NK-92 (cell line): ENCODE results near the gene CLDN15.
"Not testable (repeated sequence)": the region's sequence is repeated elsewhere in the genome, so short reads cannot be mapped to it uniquely, and the experiment has no call there.

Experiments used
- DNase-seq: peaks from one replicate; lab custom pipeline; 2025; ENCODE audit not compliant: unreplicated experiment; lab: John Stamatoyannopoulos, UW

CLDN15 gene

DNA sequence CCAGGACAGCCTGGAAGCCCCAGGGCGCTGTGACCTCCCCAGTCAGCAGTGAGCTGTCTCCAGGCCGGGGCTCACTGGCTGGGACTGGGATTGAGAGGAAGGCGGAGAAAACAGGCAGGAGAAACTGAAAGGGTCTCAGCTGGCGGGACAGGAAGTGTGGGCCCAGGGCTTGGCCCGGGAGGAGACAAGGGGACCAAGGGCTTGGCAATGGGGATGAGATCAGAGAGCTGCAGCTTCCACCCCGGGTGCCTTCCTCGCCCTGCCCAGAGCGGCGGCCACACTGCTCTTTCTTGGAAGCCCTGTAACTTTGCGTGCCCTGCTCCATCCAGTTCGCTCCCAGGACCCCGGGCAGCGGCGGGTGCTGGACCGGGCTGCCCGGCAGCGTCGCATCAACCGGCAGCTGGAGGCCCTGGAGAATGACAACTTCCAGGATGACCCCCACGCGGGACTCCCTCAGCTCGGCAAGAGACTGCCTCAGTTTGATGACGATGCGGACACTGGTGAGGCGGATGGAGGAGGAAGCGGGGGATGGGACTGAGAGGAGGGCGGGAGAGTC, 15.2 kb downstream of the CLDN15 start:
- no peak for DNase-seq

DNA sequence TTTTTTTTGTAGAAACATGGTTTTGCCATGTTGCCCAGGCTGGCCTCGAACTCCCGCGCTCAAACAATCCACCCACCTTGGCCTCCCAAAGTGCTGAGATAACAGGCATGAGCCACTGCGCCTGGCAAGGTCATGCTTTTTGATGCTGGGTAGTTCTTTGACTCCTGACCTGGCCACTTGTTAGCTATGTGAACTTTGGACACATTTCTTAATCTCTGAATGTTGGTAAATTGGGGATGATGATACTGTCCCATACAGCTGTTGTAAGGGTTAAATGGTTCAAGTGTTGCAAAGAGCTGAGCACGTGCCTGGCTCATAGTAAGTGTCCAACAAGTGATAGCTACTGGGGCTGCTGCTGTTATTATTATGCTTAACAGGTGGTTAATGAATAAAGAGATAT, 17.3 kb downstream of the CLDN15 start:
- DNase-seq = no peak

DNA sequence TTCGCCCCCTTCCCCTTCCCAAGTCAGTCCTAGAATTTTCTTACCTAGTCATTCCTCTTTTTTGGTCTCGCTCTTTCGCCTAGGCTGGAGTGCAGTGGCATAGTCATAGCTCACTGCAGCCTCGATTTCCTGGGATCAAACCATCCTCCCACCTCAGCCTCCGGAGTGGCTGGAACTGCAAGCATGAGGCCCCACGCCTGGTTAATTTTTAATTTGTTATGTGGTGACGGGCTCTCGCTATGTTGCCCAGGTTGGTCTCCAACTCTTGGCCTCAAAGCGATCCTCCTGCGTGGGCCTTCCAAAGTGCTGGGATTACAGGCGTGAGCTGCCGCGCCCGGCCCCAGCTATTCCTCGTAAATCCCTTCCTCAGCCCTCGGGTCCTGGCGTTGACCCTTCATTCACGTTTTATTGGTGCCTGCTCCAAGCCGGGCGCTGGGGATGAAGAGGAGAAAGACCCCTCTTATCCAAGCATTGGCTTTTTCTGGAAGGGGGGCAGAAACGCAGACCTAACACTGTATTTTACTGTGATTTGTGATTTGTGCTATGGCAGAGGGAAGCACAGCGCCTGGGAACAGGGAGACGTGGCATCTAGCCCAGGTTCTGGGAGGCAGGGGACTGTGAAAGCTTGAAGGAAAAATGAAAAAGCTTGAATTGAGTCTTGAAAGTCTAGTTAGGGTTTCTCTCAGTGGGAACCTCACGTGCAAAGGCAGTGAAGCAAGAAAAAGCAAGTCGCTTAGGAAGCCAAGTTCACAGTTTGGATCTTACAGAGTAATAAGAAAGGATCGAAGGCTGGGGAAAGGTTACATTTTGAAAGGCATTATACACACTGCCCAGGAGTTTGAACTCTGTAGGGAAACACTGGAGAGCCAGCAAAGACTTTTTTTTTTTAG, 19.1 kb downstream of the CLDN15 start:
- DNase-seq = no peak

DNA sequence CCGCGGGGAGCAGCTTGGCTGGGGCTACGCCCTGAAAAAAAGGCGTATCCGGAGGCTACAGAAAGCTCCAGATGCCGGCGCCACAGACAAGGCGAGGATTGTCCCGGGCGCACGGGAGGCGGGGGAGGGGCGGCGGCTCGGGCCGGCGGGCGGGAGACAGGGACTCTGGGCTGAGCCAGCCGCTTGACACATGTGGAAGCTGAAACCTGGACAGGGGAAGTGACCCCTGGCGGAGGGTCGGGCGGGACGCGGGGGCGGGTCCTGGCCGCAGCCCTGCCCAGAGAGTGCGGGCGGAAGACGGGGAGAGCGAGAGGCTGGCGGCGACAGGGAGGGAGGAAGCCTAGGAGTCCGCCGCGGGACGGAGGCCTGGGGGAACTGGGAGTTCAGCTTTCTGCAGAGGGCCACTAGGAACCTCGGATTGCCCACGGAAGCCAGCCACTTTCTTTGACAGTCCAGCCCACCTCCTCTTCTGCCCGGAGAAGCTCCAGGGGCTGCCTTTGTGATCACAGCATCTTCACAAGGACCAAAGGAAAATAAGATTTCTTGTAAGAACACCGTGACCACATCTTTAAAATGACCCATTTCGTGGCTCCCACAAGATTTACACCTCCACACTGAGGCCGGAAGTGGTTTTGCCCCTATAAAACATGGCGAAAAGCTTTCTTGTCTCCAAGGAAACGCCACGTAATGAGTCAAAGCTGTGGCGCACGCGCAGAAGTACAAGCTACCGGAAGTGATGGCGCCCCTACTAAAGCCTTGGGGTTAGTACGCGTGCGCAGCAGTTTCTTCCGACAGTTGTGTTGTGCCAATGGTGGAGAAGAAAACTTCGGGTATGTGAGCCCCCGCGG, 20.0 kb downstream of the CLDN15 start, which contains the start of the genes PLOD3 and ZNHIT1:
Gene PLOD3 (minus strand): TSS at position 194 of the 848 bp plus-strand sequence. CDS start 307 bp downstream, outside the sequence.
Gene ZNHIT1 (plus strand): TSS at position 778 of the 848 bp plus-strand sequence. CDS start 31 bp downstream, at position 809.
- DNase-seq = peak; percentile 96

DNA sequence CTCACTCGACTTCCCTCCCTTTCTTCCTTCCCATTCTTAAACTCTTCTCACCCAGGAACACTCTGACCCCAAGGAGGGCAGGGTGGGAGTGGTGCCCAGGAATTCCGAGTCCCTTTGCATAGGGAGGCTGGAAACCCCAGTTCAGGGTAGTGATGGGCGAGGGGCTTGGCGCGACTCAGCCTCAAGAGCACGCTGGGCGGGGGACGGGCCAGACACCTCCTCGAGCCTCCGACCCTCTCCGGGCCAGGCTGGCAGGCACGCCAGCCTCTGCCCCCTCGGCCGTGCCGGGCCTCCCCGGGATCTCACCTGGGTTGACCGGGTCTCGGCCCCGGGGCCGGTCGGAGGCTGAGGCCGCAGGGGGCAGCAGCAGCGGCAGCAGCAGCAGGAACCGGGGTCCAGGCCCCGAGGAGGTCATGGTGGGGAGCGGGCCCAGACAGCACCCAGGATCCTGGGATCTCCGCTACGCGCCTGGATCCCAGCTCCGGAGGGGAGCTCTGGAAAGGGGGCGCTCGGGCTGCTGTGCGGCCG, 20.7 kb downstream of the CLDN15 start:
- no peak for DNase-seq

DNA sequence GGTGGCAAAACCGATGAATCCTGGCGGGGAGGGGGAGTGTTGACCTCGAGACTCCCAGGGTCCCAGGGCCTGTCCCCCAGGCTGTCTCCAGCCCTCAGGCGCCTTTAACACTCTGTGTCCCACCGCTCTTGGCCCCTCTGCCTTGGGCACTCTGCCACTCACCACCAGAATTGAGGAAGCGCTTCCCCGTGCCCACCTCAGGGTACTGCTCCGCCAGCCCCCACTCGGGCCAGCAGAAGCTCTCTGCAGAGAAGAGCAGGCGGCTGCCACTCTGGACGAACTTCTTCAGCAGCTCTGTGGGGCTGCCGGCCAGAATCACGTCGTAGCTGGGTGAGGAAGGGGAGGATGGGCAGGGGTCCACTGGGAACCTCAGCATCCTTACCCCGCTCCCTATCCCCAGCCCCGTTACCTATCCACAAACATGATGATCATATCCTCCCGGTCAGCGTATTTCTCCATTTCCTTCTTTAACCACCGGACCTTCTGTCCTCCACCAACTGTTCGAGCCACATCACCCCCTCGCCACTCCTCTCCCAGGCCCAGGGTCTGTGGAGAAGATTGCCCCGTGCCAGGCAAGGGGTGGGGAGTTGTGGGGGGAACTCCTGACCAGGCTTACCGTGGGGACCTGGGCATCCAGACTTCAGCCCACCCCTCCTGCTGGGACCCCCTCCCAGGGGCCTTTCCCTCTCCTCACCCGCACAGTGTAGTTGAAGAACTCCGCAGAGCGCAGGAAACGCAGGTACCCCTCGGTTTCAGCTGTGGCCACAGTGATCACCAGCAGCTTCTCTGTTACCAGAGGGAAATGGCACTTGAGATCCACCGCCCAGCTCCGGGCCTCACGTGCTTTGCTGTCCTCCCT, 21.4 kb downstream of the CLDN15 start:
- no peak for DNase-seq

DNA sequence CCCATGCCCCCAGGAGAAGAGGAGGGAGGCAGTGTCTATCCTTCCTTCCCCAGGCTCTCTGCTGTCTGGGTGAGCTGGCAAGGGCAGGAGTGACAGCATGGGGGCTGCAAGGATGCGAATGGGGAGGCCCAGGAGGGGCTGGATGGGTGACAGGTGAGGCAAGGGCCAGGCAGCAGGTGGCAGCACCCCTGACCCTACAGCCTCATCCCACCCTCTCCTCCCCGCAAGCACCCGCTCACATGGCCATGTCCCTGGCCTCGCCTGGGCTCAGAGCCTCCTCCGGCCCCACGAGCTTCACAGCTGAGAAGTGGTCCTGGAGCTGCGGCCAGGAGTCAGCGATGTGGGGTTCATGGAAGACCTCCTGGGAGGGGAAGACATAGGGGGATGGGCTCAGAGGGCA, 25.6 kb downstream of the CLDN15 start:
- DNase-seq = no peak

DNA sequence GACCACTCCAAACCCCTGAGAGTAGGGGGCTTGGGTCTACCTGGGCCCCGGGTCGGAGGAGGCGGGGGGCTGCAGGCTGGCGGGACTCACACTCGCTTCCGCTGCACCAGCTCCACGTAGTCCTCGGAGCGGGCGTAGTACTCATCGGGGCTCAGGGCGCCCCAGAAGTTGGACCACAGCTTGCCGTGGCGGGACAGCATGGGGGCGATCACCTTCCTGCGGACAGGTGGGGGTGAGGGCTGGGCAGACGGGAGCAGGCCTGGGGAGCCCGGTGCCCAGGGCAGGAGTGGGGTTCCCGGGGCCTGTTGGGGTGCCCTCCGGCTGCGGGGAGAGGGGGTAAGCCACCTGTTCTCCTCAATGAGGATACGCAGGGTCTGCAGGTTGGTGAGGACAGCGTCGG, 26.1 kb downstream of the CLDN15 start:
- DNase-seq = no peak

DNA sequence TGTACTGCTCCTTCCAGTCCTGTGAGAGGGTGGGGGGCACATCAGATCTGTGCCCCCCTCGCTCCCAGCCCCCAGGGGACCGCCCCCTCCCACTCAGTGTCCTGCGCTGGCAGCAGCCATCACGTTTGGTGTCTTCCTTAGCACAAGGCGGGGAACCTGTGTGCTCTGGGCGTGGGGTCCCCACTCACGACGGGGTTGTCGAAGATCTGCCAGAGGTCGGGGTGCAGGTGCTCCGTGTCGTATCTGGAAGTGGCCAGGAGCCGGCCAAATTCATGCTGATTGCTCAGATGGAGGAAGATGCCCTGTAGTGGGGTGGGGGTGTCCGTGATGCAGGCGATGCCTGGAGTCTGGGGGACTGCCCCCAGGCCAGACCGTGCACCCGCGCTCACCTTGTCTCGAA, 27.5 kb downstream of the CLDN15 start:
- no peak for DNase-seq

DNA sequence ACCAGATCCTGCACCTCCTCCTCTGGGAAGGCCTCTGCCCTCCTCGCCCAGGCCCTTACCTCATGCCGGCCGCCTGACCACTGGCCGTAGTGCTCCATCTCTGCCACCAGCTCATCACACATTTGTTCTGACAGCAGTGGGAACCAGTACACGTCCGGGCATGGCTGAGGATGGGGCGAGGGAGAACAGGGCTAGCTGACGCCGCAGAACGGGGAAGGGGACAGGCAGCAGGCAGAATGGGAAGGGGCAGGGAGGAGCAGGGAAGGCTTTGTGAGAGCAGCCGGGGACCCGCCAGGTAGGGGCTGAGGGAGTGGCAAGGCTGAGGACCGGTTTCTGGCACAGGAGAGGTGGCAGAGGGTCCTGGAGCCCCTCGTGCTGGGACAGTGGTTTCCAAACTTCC, 28.8 kb downstream of the CLDN15 start:
- DNase-seq = no peak

DNA sequence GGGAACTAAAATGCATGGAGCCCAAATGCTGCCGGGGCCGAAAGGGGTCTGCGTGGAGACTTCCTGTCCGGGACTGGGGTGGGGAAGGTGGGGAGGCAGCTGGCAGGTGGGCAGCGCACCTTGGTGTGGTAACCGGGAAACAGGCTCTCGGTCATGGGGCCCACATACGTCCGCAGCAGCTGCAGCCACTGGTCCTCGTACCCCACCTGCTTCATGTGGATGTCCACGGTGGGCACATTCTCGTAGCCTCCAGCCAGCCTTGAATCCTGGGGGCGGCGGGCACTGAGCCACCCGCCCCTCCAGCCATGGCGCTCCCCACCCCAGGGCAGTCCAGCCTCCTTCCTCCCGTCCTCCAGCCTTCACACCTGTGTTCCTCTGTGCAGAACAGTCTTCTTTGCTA, 30.1 kb downstream of the CLDN15 start:
- no peak for DNase-seq

DNA sequence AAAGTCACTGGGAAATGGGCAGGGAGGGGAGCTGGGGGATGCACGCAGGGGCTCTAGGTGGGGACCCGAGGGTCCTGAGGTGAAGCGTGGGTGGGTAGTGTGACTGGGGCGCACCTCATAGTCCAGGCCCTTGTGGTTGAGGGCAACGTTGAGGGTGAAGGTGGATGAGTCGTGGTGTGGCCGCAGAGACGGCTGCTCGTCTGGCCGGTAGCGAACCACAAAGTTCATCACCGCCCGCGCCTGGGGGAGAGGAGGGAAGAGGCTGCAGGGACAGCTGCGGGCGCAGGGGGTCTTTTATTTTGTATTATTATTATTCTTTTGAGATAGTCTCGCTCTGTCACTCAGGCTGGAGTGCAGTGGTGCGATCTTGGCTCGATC, 30.9 kb downstream of the CLDN15 start:
- DNase-seq = no peak

DNA sequence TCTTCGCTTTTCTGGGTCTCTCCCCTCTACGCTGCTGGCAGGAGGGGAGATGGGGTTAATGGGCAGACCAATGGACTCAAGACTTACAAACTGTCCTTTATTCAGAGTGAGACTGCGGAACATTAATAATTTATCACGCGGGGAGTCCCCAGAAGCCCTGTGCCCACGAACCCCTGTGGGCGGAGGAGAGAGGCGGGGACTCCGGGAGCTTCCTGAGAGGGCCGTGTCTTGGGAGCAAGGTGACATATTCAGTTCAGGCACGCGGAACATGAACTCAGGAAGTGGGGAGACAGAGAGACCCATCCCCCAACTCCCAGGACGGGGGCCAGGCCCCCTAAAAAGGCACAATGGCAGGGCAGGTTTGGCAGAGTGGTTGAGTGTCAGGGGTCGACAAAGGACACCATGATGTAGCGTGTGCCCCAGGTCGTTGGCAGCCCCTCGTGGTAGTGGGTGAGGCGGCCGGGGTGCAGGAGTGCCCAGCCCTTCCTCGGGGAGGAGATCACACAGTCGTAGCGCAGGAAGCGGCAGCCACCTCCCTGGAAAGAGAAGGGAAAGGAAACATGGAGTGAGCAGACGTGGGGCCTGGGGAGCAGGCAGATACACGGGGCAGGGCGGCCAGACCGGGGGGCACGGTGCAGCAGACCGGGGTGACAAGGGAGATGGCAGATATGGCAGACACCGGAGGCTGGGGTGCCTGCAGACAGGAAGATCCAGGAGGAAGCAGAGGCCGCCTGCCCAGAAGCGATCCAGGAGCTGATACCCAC, 31.5 kb downstream of the CLDN15 start:
- DNase-seq = no peak

DNA sequence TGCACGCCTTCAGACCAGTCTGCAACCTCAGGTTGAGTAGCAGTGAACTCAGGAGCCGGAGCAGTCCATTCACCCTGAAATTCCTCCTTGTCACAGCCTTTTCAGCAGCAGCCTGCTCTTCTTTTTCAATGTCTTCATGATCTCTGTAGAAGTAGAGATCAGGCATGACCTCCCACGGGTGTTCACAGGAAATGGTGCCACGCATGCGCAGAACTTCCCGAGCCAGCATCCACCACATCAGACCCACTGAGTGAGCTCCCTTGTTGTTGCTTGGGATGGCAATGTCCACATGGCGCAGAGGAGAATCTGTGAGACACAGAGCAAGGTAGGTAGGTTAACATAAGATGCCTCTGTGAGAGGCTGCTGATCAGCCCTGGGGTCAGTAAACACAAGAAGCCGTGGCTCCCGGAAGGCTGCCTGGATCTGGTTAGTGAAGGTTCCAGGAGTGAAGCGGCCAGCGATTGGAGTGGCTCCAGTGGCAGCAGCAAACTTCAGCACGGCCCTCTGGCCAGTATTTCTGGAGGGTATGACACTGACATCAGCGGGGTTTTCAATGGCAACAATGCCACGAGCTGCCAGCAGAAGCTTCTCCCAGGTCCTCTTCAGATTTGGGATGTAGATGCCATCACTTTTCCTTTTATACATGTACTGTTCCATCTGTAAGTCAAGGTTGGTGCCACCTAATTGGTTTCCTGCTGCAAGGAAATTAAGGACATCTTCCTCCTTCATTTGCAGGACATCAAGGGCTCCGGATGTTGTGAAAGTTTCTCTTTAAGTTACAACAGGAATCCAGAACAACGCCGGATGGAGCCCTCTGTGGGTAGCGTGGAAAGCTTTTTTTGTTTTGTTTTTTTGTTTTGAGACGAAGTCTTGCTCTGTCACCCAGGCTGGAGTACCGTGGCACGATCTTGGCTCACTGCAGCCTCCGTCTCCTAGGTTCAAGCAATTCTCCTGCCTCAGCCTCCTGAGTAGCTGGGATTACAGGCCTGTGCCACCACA, 33.6 kb downstream of the CLDN15 start:
- not testable (repeated sequence) for DNase-seq

DNA sequence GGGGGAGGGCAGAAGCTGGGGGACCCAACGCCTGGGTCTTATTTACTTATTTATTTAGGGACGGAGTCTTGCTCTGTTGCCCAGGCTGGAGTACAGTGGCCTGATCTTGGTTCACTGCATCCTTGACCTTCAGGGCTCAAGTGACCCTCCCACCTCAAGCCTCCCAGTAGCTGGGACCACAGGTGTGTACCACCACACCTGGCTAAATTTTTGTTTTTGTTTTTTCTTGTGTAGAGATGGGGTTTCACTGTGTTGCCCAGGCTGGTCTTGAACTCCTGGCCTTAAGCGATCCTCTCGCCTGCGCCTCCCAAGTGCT, 35.0 kb downstream of the CLDN15 start:
- DNase-seq = no peak

DNA sequence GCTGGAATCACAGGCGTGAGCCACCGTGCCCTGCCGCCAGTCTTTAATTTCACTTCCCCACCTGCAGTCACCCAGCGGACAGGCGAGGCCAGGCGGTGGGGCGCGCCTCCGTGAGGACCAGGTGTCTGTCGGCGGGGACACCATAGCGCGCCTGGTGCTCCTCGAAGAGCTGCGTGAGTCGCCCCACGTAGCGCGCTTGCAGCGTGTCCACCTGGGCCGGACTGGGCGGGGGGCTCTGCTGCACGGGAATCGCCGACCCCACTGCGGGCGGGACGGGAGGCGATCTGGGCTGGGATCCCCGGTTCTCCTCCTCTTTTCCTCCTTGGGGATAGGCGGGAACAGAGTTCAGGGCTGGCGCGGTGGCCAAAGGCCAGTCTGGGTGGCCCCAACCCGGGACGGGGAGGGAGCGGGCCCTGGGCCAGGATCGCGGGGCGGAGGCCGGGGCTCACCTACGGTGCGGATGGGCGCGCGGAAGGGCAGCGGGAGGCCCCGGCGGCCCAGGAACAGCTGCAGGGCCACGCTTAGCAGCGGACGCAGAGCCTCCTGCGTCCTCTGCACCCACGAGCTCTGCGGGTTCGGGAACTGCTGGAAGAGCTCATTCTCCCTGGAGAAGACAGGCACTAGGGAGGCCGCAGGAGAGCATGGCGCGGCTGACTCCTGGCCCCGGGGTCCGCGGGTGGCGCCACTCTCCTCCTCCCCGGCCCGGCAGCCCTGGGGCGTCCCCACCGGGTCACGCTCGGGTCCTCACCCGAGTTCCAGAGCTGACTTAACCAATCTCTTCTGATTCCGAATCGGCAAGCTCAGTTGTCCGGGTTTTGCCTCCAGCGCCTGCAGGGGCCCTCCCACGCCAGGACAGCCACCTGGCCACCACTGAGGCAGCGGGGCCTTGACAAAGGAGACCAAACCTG, 35.7 kb downstream of the CLDN15 start:
- no peak for DNase-seq

DNA sequence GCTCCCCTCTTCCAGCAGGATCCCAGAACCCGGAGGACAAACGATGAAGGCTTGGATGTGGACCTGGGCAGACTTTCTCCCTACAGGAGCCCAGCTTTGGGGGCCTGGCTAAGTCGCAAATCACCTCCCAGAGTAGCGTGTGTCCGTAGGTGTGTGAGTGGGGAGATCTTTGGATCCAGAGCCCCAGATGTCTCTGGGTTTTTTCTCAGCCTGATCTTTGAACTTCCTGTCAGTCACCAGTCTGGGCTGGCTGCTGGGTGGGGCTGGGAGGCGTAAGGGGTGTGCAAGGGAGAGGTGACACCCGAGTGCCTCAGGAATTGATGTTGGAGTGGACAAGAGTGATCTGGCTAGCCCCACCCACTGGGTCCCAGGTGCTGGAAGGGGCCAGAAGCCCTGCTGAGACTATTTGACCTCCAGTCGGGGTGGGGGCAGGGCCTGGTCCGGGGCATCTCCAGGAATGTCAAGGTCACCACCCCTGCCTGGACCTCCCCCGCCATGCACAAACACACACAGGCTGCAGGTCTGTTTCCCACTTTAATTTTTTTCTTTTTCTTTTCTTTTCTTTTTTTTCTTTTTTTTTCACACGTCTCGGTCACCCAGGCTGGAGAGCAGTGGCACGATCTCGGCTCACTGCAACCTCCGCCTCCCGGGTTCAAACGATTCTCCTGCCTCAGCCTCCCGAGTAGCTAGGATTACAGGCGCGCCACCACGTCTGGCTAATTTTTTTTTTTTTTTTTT, 36.6 kb downstream of the CLDN15 start, which contains the start of gene MOGAT3:
Gene MOGAT3 (minus strand): TSS at position 175 of the 738 bp plus-strand sequence. CDS start 182 bp downstream, outside the sequence.
- no peak for DNase-seq
